WTC11 (cell line): ENCODE measurements around the gene CCND1. TPM values are rescaled to one million over a fixed set of nuclear protein-coding genes. Genes with fewer than 3 reads are reported as not detected.

Experiments
- ATAC-seq: fragments of 200-7000 bp; cut with Tn5 transposase; 2 replicates; pipeline ENCODE4 v1.10.0; 2021; ENCODE audit warnings: mild to moderate bottlenecking, moderate library complexity
- CTCF ChIA-PET: fragments of 300-600 bp; sonication (Branson Sonifier 250); formaldehyde crosslinking; loops from one replicate; lab custom pipeline; 2021; ENCODE audit warnings: antibody characterized with exemption; lab: Charles Lee
- POLR2A ChIA-PET: fragments of 350-600 bp; sonication (Branson Sonifier 250); formaldehyde crosslinking; loops from one replicate; lab custom pipeline; 2021; ENCODE audit warnings: antibody characterized with exemption; lab: Charles Lee
- DNase-seq: peaks from one replicate; pipeline ENCODE4 v3.0.0; 2021; ENCODE audit warnings: low spot score
- H3K27ac Mint-ChIP-seq: 2 replicates; pipeline ENCODE4 v1.8.0; 2021; ENCODE audit warnings: mixed read lengths
- H3K27me3 Mint-ChIP-seq: 2 replicates; pipeline ENCODE4 v1.8.0; 2021; ENCODE audit warnings: low read depth, mild to moderate bottlenecking, moderate library complexity, mixed read lengths
- H3K36me3 Mint-ChIP-seq: 2 replicates; pipeline ENCODE4 v1.8.0; 2021; ENCODE audit warnings: mixed read lengths
- H3K4me1 Mint-ChIP-seq: 2 replicates; pipeline ENCODE4 v1.8.0; 2022; ENCODE audit warnings: mixed read lengths
- H3K4me3 Mint-ChIP-seq: 2 replicates; pipeline ENCODE4 v1.8.0; 2021; ENCODE audit warnings: mild to moderate bottlenecking, moderate library complexity, mixed read lengths
- H3K9me3 Mint-ChIP-seq: 2 replicates; pipeline ENCODE4 v1.8.0; 2021; ENCODE audit warnings: mixed read lengths
- ATF6 ChIP-seq: sonication (generic); formaldehyde crosslinking; IDR thresholded peaks from 2 replicates; pipeline ENCODE4 v1.8.1; 2023; ENCODE audit warnings: mild to moderate bottlenecking, missing genetic modification reagents
- CBFB ChIP-seq: sonication (generic); formaldehyde crosslinking; IDR thresholded peaks from 2 replicates; pipeline ENCODE4 v1.8.1; 2022; ENCODE audit warnings: mild to moderate bottlenecking, low read depth, missing genetic modification reagents
- E2F5 ChIP-seq: sonication (generic); formaldehyde crosslinking; IDR thresholded peaks from 2 replicates; pipeline ENCODE4 v1.8.1; 2022; ENCODE audit warnings: mild to moderate bottlenecking, moderate library complexity, missing genetic modification reagents
- ELF4 ChIP-seq: sonication (generic); formaldehyde crosslinking; IDR thresholded peaks from 2 replicates; pipeline ENCODE4 v1.8.1; 2022; ENCODE audit warnings: low read depth, mild to moderate bottlenecking, moderate library complexity, missing genetic modification reagents
- EMX1 ChIP-seq: fragments of 250-450 bp; sonication (Bioruptor Pico); IDR thresholded peaks from 2 replicates; pipeline ENCODE4 v1.8.0; 2021; ENCODE audit warnings: mild to moderate bottlenecking
- GTF2I ChIP-seq: fragments of 250-450 bp; sonication (Bioruptor Pico); conservative IDR thresholded peaks from 2 replicates; pipeline ENCODE4 v1.4.0; 2021; ENCODE audit warnings: mild to moderate bottlenecking
- HMGA2 ChIP-seq: fragments of 250-450 bp; sonication (Bioruptor Pico); IDR thresholded peaks from 2 replicates; pipeline ENCODE4 v1.4.0; 2021; ENCODE audit warnings: mild to moderate bottlenecking, moderate library complexity
- MXD4 ChIP-seq: fragments of 250-450 bp; sonication (Bioruptor Pico); IDR thresholded peaks from 2 replicates; pipeline ENCODE4 v1.8.0; 2021; ENCODE audit warnings: mild to moderate bottlenecking, moderate library complexity, borderline replicate concordance
- NR1H2 ChIP-seq: sonication (generic); formaldehyde crosslinking; IDR thresholded peaks from 2 replicates; pipeline ENCODE4 v1.9.0; 2021; ENCODE audit warnings: mild to moderate bottlenecking, moderate library complexity, missing genetic modification reagents
- OVOL2 ChIP-seq: fragments of 250-450 bp; sonication (Bioruptor Pico); IDR thresholded peaks from 2 replicates; pipeline ENCODE4 v1.9.0; 2021; ENCODE audit warnings: mild to moderate bottlenecking, borderline replicate concordance
- RELA ChIP-seq: sonication (generic); formaldehyde crosslinking; IDR thresholded peaks from 2 replicates; pipeline ENCODE4 v1.8.1; 2022; ENCODE audit warnings: missing genetic modification reagents, mild to moderate bottlenecking, borderline replicate concordance
- TP53 ChIP-seq: sonication (generic); formaldehyde crosslinking; IDR thresholded peaks from 2 replicates; pipeline ENCODE4 v1.8.1; 2023; ENCODE audit warnings: mild to moderate bottlenecking, missing genetic modification reagents
- ZBTB21 ChIP-seq: sonication (generic); formaldehyde crosslinking; IDR thresholded peaks from 2 replicates; pipeline ENCODE4 v1.8.1; 2023; ENCODE audit warnings: mild to moderate bottlenecking, missing genetic modification reagents, borderline replicate concordance
- ZNF121 ChIP-seq: sonication (generic); formaldehyde crosslinking; IDR thresholded peaks from 2 replicates; pipeline ENCODE4 v1.8.0; 2023; ENCODE audit warnings: missing genetic modification reagents
- ZNF512 ChIP-seq: sonication (generic); formaldehyde crosslinking; IDR thresholded peaks from 2 replicates; pipeline ENCODE4 v1.8.1; 2022; ENCODE audit warnings: missing genetic modification reagents, borderline replicate concordance
- total RNA-seq: library from RNA; stranded (reverse); gene quantifications from 3 replicates; pipeline ENCODE4 v1.2.3, GENCODE V29; 2021
- TF ChIP-seq, protein P1 (sequence below): fragments of 250-450 bp; sonication (Bioruptor Pico); IDR thresholded peaks from 2 replicates; pipeline ENCODE4 v2.1.2; 2022; ENCODE audit warnings: mild to moderate bottlenecking, moderate library complexity
- TF ChIP-seq, protein P2 (sequence below): sonication (generic); formaldehyde crosslinking; conservative IDR thresholded peaks from 2 replicates; pipeline ENCODE4 v1.8.1; 2023; ENCODE audit warnings: mild to moderate bottlenecking, low read depth, missing genetic modification reagents, moderate library complexity
- TF ChIP-seq, protein P3 (sequence below): fragments of 250-450 bp; sonication (Bioruptor Pico); IDR thresholded peaks from 2 replicates; pipeline ENCODE4 v1.9.0; 2021; ENCODE audit warnings: mild to moderate bottlenecking

Gene CCND1
- total RNA-seq, 1 experiment from 2014 or later, result 212 TPM

DNA sequence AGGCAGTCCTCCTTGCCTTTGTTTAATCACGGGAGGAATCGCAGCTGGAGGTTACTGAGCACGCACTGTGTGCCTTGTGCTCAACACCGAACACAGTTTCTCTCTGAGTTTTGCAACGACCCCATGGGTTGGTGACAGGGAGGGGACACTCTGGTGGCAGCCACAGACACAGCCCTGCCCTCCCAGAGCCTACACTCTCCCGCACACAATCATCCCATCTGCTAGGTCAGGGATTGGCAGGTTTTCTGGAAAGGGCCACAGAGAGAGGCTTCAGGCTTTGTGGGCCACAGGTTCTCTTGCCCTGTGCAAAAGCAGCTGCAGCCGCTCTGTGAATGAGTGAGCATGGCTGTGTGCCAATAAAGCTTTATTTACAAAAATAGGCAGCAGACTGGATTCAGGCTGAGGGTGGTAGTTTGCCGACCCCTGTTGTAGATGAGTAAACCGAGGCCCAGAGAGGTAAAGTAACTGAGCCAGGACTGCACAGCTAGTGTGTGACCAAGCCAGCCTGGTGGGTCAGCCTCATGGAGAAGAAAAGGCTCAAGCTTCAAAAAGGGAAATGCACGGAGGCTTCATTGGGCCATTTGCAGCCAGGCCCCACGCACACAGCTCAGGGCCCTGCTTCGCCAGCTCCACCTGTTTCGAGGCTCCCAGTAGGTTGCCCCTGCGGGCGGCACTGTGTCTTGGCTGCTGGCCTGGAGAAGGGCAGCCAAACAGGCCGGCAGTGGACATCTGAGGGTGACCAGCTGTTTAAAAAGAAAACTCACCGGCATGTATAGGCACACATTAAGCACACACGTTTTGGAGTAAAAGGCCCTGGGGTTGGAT, 17.9 kb downstream of the CCND1 start:
- H3K4me3 Mint-ChIP-seq, result no peak overlapping the region
- ATAC-seq, result no peak
- POLR2A ChIA-PET, result interaction anchor here (1.2 to 1.7 kb wide), 2 partner anchors 10 to 20 kb away, joined by 4 to 5 read pairs; no protein-coding TSS in a partner anchor

GRCh38 chr11:69659591-69659990, 18.6 kb downstream of the CCND1 start:
- no peak for TF ChIP-seq EMX1 (CRISPR knock-in tag)
- no peak for TF ChIP-seq ZNF512 (CRISPR knock-in tag)
- TF ChIP-seq ZBTB21 (CRISPR knock-in tag), result no peak
- TF ChIP-seq RELA (CRISPR knock-in tag), result no peak
- TF ChIP-seq, protein P1, sequence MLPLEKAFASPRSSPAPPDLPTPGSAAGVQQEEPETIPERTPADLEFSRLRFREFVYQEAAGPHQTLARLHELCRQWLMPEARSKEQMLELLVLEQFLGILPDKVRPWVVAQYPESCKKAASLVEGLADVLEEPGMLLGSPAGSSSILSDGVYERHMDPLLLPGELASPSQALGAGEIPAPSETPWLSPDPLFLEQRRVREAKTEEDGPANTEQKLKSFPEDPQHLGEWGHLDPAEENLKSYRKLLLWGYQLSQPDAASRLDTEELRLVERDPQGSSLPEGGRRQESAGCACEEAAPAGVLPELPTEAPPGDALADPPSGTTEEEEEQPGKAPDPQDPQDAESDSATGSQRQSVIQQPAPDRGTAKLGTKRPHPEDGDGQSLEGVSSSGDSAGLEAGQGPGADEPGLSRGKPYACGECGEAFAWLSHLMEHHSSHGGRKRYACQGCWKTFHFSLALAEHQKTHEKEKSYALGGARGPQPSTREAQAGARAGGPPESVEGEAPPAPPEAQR (CRISPR knock-in tag), result no peak
- Mint-ChIP-seq H3K9me3 (no peaks in the 10 kb centered on the region), H3K27ac (0 out of 2 replicates have a peak overlapping the region, but pooled peaks have one; percentile 49), H3K36me3 (peaks cover 7% of the 10 kb centered on the region; the same call in 1 of the 2 replicates), H3K27me3 (no peaks in the 10 kb centered on the region), H3K4me1 (peaks cover 22% of the 10 kb centered on the region), H3K4me3 (no peak overlapping the region)
- CTCF ChIA-PET, result interaction anchor here (1.1 to 5.8 kb wide), 7 partner anchors 11 to 558 kb away, joined by 3 to 34 read pairs (median 6); no protein-coding TSS in a partner anchor
- DNase-seq (no peak), ATAC-seq (no peak)
- POLR2A ChIA-PET, result no interaction called here

More for the DNA sequence above, 17.9 kb downstream of the CCND1 start:
- H3K27me3 Mint-ChIP-seq, result no peaks in the 10 kb centered on the region
- CTCF ChIA-PET, result interaction anchor here (0.5 to 5.8 kb wide), 14 partner anchors 12 to 563 kb away, joined by 3 to 34 read pairs (median 4); no protein-coding TSS in a partner anchor
- TF ChIP-seq, protein P2, sequence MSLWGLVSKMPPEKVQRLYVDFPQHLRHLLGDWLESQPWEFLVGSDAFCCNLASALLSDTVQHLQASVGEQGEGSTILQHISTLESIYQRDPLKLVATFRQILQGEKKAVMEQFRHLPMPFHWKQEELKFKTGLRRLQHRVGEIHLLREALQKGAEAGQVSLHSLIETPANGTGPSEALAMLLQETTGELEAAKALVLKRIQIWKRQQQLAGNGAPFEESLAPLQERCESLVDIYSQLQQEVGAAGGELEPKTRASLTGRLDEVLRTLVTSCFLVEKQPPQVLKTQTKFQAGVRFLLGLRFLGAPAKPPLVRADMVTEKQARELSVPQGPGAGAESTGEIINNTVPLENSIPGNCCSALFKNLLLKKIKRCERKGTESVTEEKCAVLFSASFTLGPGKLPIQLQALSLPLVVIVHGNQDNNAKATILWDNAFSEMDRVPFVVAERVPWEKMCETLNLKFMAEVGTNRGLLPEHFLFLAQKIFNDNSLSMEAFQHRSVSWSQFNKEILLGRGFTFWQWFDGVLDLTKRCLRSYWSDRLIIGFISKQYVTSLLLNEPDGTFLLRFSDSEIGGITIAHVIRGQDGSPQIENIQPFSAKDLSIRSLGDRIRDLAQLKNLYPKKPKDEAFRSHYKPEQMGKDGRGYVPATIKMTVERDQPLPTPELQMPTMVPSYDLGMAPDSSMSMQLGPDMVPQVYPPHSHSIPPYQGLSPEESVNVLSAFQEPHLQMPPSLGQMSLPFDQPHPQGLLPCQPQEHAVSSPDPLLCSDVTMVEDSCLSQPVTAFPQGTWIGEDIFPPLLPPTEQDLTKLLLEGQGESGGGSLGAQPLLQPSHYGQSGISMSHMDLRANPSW (CRISPR knock-in tag), result no peak
- peak overlapping the region; percentile 19; the same call in 1 of the 2 replicates for H3K27ac Mint-ChIP-seq
- H3K4me1 Mint-ChIP-seq, result peaks cover 25% of the 10 kb centered on the region
- no peak for DNase-seq
- peaks cover 5% of the 10 kb centered on the region; the same call in 1 of the 2 replicates for H3K36me3 Mint-ChIP-seq
- no peaks in the 10 kb centered on the region for H3K9me3 Mint-ChIP-seq

DNA sequence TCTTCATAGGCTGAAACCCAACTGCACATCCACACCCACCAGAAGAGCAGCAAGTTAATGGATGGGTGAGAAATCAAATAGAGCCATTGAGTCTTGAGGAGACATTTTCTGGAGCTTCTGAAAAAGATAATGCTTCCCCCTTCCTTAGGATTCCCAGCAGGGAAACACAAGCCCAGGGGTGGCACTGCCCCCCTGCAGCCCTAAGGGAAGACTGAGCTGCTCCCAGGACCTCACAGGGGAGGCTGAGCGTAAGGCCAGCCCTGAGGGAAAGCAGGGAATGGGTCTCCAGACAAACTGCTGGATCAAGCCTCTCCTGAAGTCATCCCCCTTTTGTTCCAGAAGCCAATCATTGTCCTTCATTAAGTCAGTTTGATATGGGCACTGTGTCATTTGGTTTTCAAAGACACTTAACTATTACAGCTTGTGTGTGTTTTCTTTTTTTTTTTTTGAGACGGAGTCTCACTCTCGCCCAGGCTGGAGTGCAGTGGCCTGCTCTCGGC, 19.1 kb downstream of the CCND1 start:
- H3K27ac Mint-ChIP-seq, result no peak overlapping the region
- no peaks in the 10 kb centered on the region for H3K9me3 Mint-ChIP-seq
- DNase-seq (no peak), ATAC-seq (no peak)
- peaks cover 7% of the 10 kb centered on the region; the same call in 1 of the 2 replicates for H3K36me3 Mint-ChIP-seq
- H3K4me1 Mint-ChIP-seq, result peaks cover 19% of the 10 kb centered on the region
- ChIA-PET CTCF (interaction anchor here (0.8 to 5.8 kb wide), 6 partner anchors 10 to 553 kb away, joined by 3 to 34 read pairs (median 14); no protein-coding TSS in a partner anchor), POLR2A (no interaction called here)
- no peak overlapping the region for H3K4me3 Mint-ChIP-seq
- no peaks in the 10 kb centered on the region for H3K27me3 Mint-ChIP-seq
- TF ChIP-seq MXD4 (CRISPR knock-in tag) (no peak), NR1H2 (CRISPR knock-in tag) (no peak), CBFB (CRISPR knock-in tag) (no peak), HMGA2 (CRISPR knock-in tag) (no peak), ZNF121 (CRISPR knock-in tag) (no peak), E2F5 (no peak), ATF6 (no peak), TP53 (CRISPR knock-in tag) (no peak), OVOL2 (CRISPR knock-in tag) (no peak), GTF2I (CRISPR knock-in tag) (no peak), ELF4 (CRISPR knock-in tag) (no peak)
- TF ChIP-seq, protein P3, sequence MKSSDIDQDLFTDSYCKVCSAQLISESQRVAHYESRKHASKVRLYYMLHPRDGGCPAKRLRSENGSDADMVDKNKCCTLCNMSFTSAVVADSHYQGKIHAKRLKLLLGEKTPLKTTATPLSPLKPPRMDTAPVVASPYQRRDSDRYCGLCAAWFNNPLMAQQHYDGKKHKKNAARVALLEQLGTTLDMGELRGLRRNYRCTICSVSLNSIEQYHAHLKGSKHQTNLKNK, result no peak
